ENCODE data around the gene KIAA1755.

DNA sequence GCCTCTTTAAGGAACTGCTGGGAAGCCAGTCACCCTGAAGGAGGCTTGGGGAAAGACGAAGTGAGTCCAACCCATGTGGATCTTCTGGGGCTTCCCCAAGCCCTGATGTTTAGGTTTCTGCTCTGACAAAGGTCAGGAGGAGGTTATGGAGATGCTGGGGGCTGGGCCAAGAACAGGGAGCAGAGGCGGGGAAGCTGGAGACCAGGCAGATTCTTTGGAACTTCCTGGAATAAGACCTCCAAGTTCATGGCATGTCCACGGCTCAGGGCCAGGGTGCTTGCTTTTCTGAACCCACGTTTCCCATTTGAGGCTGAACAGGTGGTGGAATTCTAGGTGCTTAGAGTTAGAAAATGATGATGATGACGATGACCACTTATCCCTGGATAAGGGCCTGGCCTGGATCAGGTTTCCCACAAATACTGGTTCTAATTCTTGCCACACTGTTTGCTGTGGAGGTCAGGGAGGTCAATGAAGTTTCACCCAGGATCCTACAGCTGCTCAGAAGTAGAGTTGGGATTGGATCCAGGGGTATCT, 65.5 kb downstream of the KIAA1755 start:
- TF ChIP-seq, protein P1, sequence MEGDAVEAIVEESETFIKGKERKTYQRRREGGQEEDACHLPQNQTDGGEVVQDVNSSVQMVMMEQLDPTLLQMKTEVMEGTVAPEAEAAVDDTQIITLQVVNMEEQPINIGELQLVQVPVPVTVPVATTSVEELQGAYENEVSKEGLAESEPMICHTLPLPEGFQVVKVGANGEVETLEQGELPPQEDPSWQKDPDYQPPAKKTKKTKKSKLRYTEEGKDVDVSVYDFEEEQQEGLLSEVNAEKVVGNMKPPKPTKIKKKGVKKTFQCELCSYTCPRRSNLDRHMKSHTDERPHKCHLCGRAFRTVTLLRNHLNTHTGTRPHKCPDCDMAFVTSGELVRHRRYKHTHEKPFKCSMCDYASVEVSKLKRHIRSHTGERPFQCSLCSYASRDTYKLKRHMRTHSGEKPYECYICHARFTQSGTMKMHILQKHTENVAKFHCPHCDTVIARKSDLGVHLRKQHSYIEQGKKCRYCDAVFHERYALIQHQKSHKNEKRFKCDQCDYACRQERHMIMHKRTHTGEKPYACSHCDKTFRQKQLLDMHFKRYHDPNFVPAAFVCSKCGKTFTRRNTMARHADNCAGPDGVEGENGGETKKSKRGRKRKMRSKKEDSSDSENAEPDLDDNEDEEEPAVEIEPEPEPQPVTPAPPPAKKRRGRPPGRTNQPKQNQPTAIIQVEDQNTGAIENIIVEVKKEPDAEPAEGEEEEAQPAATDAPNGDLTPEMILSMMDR (IDR thresholded peaks at IDR 0.05; ENCODE audit: low read depth, low read length), result no peak
- TF ChIP-seq EZH2phosphoT487 (IDR thresholded peaks at IDR 0.05; ENCODE audit: low read depth), result no peak
